Activated CD8-positive, alpha-beta T cell treated with anti-CD3 and anti-CD28 coated beads for 36 hours (primary cell): ENCODE data around the gene AP2A2. TPM values are rescaled to one million over a fixed set of nuclear protein-coding genes. Genes with fewer than 3 reads are reported as not detected.

Source experiments
- ATAC-seq: fragments of 200-7000 bp; cut with Tn5 transposase; one replicate; pipeline ENCODE4 v1.10.0; 2021; ENCODE audit warnings: mild to moderate bottlenecking, moderate library complexity
- CTCF ChIA-PET: fragments of 350-600 bp; sonication (Branson Sonifier 250); formaldehyde crosslinking; loops from one replicate; lab custom pipeline; 2021; ENCODE audit warnings: antibody characterized with exemption; lab: Charles Lee
- POLR2A ChIA-PET: fragments of 350-600 bp; sonication (Branson Sonifier 250); formaldehyde crosslinking; loops from one replicate; lab custom pipeline; 2021; ENCODE audit warnings: antibody characterized with exemption; lab: Charles Lee
- DNase-seq: peaks from one replicate; pipeline ENCODE4 v3.0.0-alpha.2; 2020
- H3K27ac Mint-ChIP-seq: one replicate; pipeline ENCODE4 v1.8.0; 2021; ENCODE audit warnings: mild to moderate bottlenecking, mixed read lengths
- H3K27me3 Mint-ChIP-seq: one replicate; pipeline ENCODE4 v1.8.0; 2021; ENCODE audit warnings: mixed read lengths
- H3K36me3 Mint-ChIP-seq: one replicate; pipeline ENCODE4 v1.8.0; 2021; ENCODE audit warnings: low read depth, mixed read lengths
- H3K4me1 Mint-ChIP-seq: one replicate; pipeline ENCODE4 v1.8.0; 2021; ENCODE audit warnings: low read depth, mixed read lengths
- H3K4me3 Mint-ChIP-seq: one replicate; pipeline ENCODE4 v1.8.0; 2021; ENCODE audit warnings: mild to moderate bottlenecking, moderate library complexity, mixed read lengths
- H3K9me3 Mint-ChIP-seq: one replicate; pipeline ENCODE4 v1.8.0; 2021; ENCODE audit warnings: mixed read lengths
- CTCF ChIP-seq: fragments of 200-600 bp; IDR thresholded peaks from one replicate; pipeline ENCODE4 v1.8.0; 2022; ENCODE audit warnings: antibody characterized with exemption, mild to moderate bottlenecking
- intact Hi-C: fragments of 100-400 bp; cut with micrococcal nuclease; formaldehyde crosslinking; loops from one replicate; pipeline ENCODE4 v1.10.0; 2022
- total RNA-seq, 2 experiments: library from RNA; stranded (reverse); gene quantifications; one replicate each; pipeline ENCODE4 v1.2.3, GENCODE V29; 2021

Gene AP2A2
- total RNA-seq, 2 experiments from 2014 or later, result 34.0 to 34.6 TPM

GRCh38 chr11:1041471-1041870 is 115.8 kb downstream of the AP2A2 start:
- ChIA-PET POLR2A (no interaction called here), CTCF (interaction anchor here (0.6 kb wide), 1 partner anchor 9 kb away, joined by 4 read pairs; no protein-coding TSS in a partner anchor)
- Mint-ChIP-seq H3K4me3 (no peak overlapping the region), H3K9me3 (no peaks in the 10 kb centered on the region), H3K27ac (no peak overlapping the region), H3K4me1 (no peaks in the 10 kb centered on the region), H3K36me3 (no peaks in the 10 kb centered on the region), H3K27me3 (peaks cover 2% of the 10 kb centered on the region)
- intact Hi-C loops, result no loop called here
- ATAC-seq (no peak), DNase-seq (no peak)
- TF ChIP-seq CTCF, result no peak

- ChIA-PET POLR2A (no interaction called here), CTCF (interaction anchor here (0.6 kb wide), 1 partner anchor 9 kb away, joined by 4 read pairs; no protein-coding TSS in a partner anchor)
- Mint-ChIP-seq H3K9me3 (no peaks in the 10 kb centered on the region), H3K27ac (no peak overlapping the region), H3K4me3 (no peak overlapping the region), H3K27me3 (peaks cover 5% of the 10 kb centered on the region), H3K36me3 (no peaks in the 10 kb centered on the region), H3K4me1 (no peaks in the 10 kb centered on the region)
- DNase-seq (no peak), ATAC-seq (no peak)
- intact Hi-C loops, result no loop called here
- no peak for TF ChIP-seq CTCF
Measured at GRCh38 chr11:1041936-1042608, 116.4 kb downstream of the AP2A2 start.

GRCh38 chr11:1042626-1043562 is 117.2 kb downstream of the AP2A2 start:
- H3K27me3 Mint-ChIP-seq, result peaks cover 5% of the 10 kb centered on the region
- ChIA-PET POLR2A (no interaction called here), CTCF (no interaction called here)
- no peaks in the 10 kb centered on the region for H3K36me3 Mint-ChIP-seq
- H3K9me3 Mint-ChIP-seq, result no peaks in the 10 kb centered on the region
- H3K4me3 Mint-ChIP-seq, result no peak overlapping the region
- no peak for DNase-seq
- no peak for TF ChIP-seq CTCF
- no peaks in the 10 kb centered on the region for H3K4me1 Mint-ChIP-seq
- intact Hi-C loops, result no loop called here
- no peak overlapping the region for H3K27ac Mint-ChIP-seq
- ATAC-seq, result no peak

- POLR2A ChIA-PET, result no interaction called here
- Mint-ChIP-seq H3K27ac (no peak overlapping the region), H3K36me3 (no peaks in the 10 kb centered on the region), H3K9me3 (no peaks in the 10 kb centered on the region), H3K4me3 (no peak overlapping the region), H3K27me3 (peaks cover 6% of the 10 kb centered on the region), H3K4me1 (no peaks in the 10 kb centered on the region)
- ATAC-seq (no peak), DNase-seq (no peak)
- TF ChIP-seq CTCF, result no peak
- CTCF ChIA-PET, result no interaction called here
- intact Hi-C loops, result no loop called here
Measured at GRCh38 chr11:1043563-1044096, 118.0 kb downstream of the AP2A2 start.
